HFF-Myc (cell line): ENCODE data around the gene ALPP.
"Not testable (repeated sequence)": the region's sequence is repeated elsewhere in the genome, so short reads cannot be mapped to it uniquely, and the experiment has no call there.

Experiments used
- DNase-seq: peaks from one replicate; pipeline ENCODE4 v3.0.0-alpha.2; 2011; ENCODE audit warnings: low read depth; ENCODE audit errors: extremely low read depth
- H3K4me3 ChIP-seq: replicated peaks from 2 replicates; pipeline ENCODE4 v1.5.1; 2011; ENCODE audit warnings: low read depth, mild to moderate bottlenecking, control low read depth, low read length
- TF ChIP-seq, protein P1 (sequence below): IDR thresholded peaks from 2 replicates; pipeline ENCODE4 v1.5.1; 2012; ENCODE audit warnings: mild to moderate bottlenecking, low read depth, low read length, control low read depth; ENCODE audit errors: missing control alignments

ALPP gene

DNA sequence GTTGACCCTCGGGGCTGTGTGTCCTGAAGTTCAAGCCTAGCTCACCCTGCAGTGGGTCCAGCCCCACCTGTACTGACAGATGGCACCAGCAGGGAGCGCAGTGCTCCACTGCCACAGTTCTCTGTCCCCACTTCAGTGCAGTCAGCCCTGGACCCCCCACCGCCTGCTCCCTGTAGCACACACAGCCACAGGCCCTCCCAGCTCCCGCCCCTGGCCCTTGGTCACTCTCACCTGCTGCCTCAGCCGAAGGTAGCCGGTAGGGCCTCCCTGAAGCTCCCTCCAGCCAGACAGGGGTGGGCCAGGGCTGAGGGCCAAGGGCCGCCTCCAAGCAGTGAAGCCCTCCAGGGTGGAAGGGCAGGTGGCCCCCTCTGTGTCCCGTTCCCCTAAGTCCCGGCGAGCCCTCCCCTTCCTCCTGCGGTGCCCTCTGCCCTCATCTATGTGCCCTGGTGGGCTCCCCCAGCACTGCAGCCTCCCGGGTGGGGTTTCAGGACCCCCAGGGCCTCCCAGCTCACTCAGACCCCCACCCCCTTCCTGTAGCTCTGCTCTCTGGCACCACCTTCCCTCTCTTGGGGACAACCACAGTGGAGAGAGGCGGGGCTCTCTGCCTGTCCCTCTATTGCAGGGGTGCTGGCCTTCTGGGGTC, 10.8 kb upstream of the ALPP start:
- TF ChIP-seq, protein P1, sequence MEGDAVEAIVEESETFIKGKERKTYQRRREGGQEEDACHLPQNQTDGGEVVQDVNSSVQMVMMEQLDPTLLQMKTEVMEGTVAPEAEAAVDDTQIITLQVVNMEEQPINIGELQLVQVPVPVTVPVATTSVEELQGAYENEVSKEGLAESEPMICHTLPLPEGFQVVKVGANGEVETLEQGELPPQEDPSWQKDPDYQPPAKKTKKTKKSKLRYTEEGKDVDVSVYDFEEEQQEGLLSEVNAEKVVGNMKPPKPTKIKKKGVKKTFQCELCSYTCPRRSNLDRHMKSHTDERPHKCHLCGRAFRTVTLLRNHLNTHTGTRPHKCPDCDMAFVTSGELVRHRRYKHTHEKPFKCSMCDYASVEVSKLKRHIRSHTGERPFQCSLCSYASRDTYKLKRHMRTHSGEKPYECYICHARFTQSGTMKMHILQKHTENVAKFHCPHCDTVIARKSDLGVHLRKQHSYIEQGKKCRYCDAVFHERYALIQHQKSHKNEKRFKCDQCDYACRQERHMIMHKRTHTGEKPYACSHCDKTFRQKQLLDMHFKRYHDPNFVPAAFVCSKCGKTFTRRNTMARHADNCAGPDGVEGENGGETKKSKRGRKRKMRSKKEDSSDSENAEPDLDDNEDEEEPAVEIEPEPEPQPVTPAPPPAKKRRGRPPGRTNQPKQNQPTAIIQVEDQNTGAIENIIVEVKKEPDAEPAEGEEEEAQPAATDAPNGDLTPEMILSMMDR: no peak
- H3K4me3 ChIP-seq: no peak overlapping the region
- no peak for DNase-seq

GRCh38 chr2:232368311-232368731, 10.2 kb upstream of the ALPP start:
- DNase-seq: no peak
- no peak overlapping the region for H3K4me3 ChIP-seq
- TF ChIP-seq, protein P1: no peak

GRCh38 chr2:232369126-232369951, 9.2 kb upstream of the ALPP start:
- TF ChIP-seq, protein P1: no peak
- no peak for DNase-seq
- H3K4me3 ChIP-seq: no peak overlapping the region

DNA sequence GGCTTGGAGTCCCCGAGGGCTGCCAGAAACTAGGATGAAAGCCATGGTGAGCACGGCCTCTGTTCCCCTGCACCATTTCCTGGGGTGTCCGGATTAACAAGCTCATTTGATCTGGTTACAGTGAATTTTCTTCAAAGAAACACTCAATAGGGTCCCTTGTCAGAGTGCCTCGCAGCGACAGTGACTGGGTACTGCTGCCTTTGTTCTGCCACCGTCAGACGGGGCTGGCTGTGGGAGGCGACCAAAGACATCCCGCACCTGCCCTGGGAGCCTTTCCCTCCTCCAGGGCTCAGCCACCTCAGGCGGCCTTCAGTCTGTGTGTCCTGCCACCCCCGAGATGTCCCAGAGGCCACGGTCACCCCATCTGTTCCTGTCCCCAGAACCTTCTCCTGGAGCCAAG, 8.5 kb upstream of the ALPP start:
- H3K4me3 ChIP-seq: not testable (repeated sequence)

GRCh38 chr2:232372231-232373208, 6.0 kb upstream of the ALPP start:
- TF ChIP-seq, protein P1: no peak
- no peak for DNase-seq

More for the DNA sequence above, 8.5 kb upstream of the ALPP start:
- DNase-seq: not testable (repeated sequence)

DNA sequence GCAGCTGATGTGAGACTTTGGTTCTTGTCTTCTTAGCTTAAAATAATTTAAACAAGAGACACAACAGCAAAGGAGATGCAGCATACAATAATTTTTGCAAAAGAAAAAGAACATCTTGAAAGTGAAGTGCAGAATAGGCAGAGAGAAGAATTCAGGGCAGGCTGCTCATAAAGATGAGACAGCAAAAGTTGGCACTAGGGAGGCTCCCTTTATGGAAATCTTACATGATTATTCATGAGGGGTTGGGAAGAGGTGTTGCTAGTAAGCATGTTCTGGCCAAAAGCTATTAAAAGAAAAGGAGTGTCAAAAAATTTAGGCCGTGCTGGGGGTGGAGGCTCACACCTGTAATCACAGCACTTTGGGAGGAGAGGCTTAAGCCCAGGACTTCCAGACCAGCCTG, 4.2 kb upstream of the ALPP start:
- TF ChIP-seq, protein P1: no peak
- no peak overlapping the region for H3K4me3 ChIP-seq
- DNase-seq: no peak

More at GRCh38 chr2:232372231-232373208, 6.0 kb upstream of the ALPP start:
- no peak overlapping the region for H3K4me3 ChIP-seq
